GOT3 (cell line): ENCODE measurements around the gene MASP1.

Experiments
- DNase-seq: peaks from one replicate; lab custom pipeline; 2025; ENCODE audit warnings: mixed read lengths; lab: John Stamatoyannopoulos, UW

Gene MASP1, protein sequence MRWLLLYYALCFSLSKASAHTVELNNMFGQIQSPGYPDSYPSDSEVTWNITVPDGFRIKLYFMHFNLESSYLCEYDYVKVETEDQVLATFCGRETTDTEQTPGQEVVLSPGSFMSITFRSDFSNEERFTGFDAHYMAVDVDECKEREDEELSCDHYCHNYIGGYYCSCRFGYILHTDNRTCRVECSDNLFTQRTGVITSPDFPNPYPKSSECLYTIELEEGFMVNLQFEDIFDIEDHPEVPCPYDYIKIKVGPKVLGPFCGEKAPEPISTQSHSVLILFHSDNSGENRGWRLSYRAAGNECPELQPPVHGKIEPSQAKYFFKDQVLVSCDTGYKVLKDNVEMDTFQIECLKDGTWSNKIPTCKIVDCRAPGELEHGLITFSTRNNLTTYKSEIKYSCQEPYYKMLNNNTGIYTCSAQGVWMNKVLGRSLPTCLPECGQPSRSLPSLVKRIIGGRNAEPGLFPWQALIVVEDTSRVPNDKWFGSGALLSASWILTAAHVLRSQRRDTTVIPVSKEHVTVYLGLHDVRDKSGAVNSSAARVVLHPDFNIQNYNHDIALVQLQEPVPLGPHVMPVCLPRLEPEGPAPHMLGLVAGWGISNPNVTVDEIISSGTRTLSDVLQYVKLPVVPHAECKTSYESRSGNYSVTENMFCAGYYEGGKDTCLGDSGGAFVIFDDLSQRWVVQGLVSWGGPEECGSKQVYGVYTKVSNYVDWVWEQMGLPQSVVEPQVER

GRCh38 chr3:187291512-187292132 lies at the start of gene MASP1:
TSS of gene MASP1 (minus strand) at chr3:187291737. CDS start at chr3:187291632, 105 bp downstream.
- DNase-seq = no peak

GRCh38 chr3:187340578-187340977 lies 49.0 kb upstream of the MASP1 start:
- no peak for DNase-seq

GRCh38 chr3:187336322-187336721 lies 44.8 kb upstream of the MASP1 start:
- DNase-seq = no peak

- no peak for DNase-seq
Measured at GRCh38 chr3:187334904-187335303, 43.4 kb upstream of the MASP1 start.

GRCh38 chr3:187328691-187329090 lies 37.2 kb upstream of the MASP1 start:
- DNase-seq = no peak

- no peak for DNase-seq
Measured at GRCh38 chr3:187327845-187328244, 36.3 kb upstream of the MASP1 start.

DNA sequence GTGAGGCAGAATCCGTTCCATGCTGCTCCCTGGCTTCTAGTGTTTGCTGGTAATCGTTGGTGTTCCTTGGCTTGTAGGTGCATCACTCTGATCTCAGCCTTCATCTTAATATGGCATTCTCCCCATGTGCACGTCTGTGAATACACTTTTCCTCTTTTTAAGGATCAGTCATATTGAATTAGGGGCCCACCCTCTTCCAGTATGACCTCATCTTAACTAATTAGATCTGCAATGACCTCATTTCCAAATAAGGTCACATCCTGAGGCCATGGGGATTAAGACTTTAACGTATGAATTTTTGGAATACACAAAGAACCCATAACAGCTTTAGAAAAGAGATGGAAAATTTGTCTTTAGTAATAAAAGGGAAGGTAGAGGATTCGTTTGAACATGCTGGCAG lies 34.1 kb upstream of the MASP1 start:
- DNase-seq = no peak

GRCh38 chr3:187323091-187323490 lies 31.6 kb upstream of the MASP1 start:
- no peak for DNase-seq

GRCh38 chr3:187322291-187322690 lies 30.8 kb upstream of the MASP1 start:
- DNase-seq = no peak

DNA sequence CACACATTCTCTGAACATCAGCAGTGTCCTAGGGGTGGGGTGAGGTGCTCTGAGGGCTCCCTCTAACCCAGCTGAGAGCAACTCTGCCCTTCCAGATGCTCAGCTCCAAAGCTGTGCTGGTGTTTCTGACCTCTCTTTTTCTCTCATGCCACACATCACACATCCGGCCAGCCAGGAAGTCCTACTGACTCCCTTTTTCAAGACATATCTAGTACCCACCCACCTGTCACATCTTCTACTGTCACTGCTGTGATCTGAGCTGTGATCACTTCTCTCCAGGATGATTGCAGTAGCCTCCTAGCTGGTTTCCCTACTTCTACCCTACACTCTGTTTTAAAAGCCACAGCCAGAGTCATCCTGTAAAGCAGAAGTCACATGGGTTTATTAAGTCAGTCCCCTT lies 30.2 kb upstream of the MASP1 start:
- no peak for DNase-seq

- DNase-seq = peak; percentile 39
Measured at GRCh38 chr3:187319699-187320302, 28.3 kb upstream of the MASP1 start.

GRCh38 chr3:187318819-187319616 lies 27.5 kb upstream of the MASP1 start:
- no peak for DNase-seq

DNA sequence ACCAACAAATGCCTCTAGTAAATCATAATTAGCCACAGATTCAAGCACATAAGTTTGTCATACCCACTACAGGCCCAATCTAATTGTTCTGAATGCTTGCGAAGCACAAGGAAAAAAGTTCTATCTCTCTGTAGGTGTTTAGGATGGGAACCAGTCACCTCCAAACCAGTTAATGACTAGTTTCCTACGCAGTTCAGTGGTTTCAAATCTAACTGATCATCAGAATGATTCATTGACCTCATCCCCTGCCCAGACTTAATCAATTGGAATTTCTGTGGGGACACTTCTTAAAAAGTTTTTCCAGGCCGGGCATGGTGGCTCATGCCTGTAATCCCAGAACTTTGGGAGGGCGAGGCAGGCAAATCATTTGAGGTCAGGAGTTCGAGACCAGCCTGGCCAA lies 24.3 kb upstream of the MASP1 start:
- no peak for DNase-seq

DNA sequence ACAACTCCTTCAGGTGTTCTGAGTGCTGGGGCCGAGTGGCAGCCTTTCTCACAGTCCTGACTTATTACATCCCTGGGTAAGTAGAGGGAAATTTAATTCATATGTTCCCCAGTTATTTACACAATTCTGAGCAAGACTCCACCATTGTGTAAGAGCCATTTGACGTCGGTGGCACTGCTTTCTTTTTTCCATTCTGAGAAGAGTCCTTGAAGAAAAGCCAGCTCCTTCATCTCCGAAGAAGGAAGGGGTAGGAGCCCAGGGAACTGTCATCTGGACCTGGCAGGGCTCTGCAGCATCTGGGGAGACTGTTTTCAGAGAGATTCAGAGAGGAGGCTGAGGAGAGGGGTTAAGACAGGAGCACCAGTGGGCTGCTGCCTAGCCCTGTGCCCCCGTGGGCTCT lies 22.6 kb upstream of the MASP1 start:
- no peak for DNase-seq

GRCh38 chr3:187310954-187311470 lies 19.5 kb upstream of the MASP1 start:
- no peak for DNase-seq

DNA sequence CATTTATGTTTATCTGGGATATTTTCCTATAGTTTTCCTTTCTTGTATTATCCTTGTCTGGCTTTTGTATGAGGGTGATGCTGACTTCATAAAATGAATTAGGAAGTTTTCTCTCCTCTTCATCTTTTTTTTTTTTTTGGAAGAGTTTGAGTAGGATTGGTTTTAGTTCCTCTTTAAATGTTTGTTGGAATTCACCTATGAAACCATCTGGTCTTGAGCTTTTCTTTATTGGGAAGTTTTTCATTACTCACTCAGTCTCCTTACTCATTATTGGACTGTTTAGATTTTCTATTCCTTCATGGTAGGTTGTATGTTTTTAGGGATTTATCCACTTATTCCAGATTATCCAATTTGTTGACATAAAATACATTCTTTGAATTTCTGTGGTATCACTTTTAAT lies 18.7 kb upstream of the MASP1 start:
- no peak for DNase-seq

DNA sequence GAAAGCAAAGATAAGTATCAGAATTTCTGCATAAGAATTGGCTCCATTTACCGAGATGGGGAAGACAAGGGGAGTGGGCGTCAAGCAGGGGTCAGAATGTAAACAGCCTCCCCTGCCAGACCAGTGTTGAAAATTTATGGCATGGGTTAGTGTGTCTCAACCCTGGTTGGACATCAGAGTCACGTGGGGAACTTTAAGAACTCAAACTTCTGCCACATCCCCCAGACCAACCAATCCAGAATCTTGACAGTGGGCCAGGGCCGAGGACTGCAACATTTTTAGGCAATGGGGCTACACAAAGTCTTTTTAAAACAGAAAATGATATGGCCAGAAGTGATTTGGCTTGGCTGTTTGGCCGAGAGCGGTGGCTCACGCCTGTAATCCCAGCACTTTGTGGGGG lies 14.3 kb upstream of the MASP1 start:
- no peak for DNase-seq

DNA sequence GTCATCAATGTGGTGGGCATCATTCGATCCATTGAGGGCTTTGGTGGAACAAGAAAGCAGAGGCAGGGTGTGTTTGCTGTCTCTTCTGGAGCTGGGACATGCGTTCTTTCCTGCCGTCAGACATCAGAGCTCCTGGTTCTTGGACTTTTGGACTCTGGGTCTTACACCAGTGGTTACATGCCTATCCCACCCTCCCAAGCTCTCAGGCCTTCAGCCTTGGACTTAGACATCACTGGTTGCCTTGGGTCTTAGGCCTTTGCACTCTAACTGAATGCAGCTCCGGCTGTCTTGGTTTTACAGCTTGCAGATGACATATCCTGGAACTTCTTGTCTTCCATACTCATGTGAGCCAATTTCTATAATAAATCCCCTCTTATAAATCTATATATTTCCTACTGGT lies 8.1 kb upstream of the MASP1 start:
- no peak for DNase-seq

DNA sequence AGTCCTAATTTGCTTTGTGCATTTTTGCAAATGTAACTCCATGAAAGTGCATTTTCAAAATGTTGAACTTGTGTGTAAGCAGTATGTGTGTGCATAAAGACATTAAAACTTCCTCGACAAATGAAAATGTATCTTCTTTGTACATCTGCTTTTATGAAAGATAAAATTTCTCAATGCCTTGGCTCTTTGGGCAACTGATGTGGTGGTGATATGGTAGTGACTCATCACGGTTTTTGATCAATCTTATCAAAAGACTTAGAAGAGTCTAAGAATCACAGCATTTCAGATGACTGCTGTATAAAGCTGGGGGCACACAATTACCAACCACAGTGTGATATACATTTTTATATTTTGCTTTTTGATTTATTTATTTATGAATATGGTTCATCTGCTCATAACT lies 5.4 kb upstream of the MASP1 start:
- no peak for DNase-seq

GRCh38 chr3:187296058-187296457 lies 4.5 kb upstream of the MASP1 start:
- DNase-seq = no peak

GRCh38 chr3:187295316-187296034 lies 3.9 kb upstream of the MASP1 start:
- no peak for DNase-seq
